Epithelial cell of esophagus (primary cell): ENCODE data around the gene RPTOR.
"Not testable (repeated sequence)": the region's sequence is repeated elsewhere in the genome, so short reads cannot be mapped to it uniquely, and the experiment has no call there.

Experiments used
- DNase-seq: peaks from one replicate; pipeline ENCODE4 v3.0.0; 2010; ENCODE audit warnings: low read depth
- H3K4me3 ChIP-seq: 2 replicates; pipeline ENCODE4 v1.5.1; 2011; ENCODE audit warnings: mild to moderate bottlenecking, low read length, control low read depth
- TF ChIP-seq, protein P1 (sequence below): IDR thresholded peaks from 2 replicates; pipeline ENCODE4 v1.5.1; 2011; ENCODE audit warnings: low read depth, mild to moderate bottlenecking, low read length, control low read depth, inconsistent platforms; ENCODE audit not compliant: insufficient read depth; ENCODE audit errors: missing control alignments

Gene RPTOR

GRCh38 chr17:80499961-80500665 lies 44.5 kb upstream of the RPTOR start:
- TF ChIP-seq, protein P1, sequence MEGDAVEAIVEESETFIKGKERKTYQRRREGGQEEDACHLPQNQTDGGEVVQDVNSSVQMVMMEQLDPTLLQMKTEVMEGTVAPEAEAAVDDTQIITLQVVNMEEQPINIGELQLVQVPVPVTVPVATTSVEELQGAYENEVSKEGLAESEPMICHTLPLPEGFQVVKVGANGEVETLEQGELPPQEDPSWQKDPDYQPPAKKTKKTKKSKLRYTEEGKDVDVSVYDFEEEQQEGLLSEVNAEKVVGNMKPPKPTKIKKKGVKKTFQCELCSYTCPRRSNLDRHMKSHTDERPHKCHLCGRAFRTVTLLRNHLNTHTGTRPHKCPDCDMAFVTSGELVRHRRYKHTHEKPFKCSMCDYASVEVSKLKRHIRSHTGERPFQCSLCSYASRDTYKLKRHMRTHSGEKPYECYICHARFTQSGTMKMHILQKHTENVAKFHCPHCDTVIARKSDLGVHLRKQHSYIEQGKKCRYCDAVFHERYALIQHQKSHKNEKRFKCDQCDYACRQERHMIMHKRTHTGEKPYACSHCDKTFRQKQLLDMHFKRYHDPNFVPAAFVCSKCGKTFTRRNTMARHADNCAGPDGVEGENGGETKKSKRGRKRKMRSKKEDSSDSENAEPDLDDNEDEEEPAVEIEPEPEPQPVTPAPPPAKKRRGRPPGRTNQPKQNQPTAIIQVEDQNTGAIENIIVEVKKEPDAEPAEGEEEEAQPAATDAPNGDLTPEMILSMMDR, result no peak
- no peak for DNase-seq
- H3K4me3 ChIP-seq, result no peak overlapping the region

GRCh38 chr17:80501741-80502577 lies 42.7 kb upstream of the RPTOR start:
- DNase-seq, result no peak
- no peak overlapping the region for H3K4me3 ChIP-seq
- TF ChIP-seq, protein P1, result no peak

- TF ChIP-seq, protein P1, result no peak
- H3K4me3 ChIP-seq, result no peak overlapping the region
- no peak for DNase-seq
Observed at GRCh38 chr17:80502578-80502877, 42.1 kb upstream of the RPTOR start.

GRCh38 chr17:80503031-80503430 lies 41.6 kb upstream of the RPTOR start:
- DNase-seq, result no peak
- TF ChIP-seq, protein P1, result no peak
- H3K4me3 ChIP-seq, result no peak overlapping the region

DNA sequence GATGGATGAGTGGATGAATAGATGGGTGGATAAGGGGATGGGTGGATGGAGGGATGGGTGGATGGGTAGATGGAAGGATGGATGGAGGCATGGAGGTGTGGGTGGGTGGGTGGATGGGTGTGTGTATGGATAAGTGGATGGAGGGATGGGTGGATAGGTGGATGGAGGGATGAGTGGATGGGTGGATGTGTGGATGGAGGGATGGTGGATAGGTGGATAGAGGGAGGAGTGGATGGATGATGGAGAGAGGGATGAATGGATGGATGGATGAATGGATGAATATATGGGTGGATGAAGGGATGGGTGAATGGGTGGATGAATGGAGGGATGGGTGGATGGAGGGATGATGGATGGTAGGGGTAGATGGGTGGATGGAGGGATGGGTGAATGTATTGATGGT lies 40.7 kb upstream of the RPTOR start:
- H3K4me3 ChIP-seq, result no peak overlapping the region
- TF ChIP-seq, protein P1, result no peak
- no peak for DNase-seq

DNA sequence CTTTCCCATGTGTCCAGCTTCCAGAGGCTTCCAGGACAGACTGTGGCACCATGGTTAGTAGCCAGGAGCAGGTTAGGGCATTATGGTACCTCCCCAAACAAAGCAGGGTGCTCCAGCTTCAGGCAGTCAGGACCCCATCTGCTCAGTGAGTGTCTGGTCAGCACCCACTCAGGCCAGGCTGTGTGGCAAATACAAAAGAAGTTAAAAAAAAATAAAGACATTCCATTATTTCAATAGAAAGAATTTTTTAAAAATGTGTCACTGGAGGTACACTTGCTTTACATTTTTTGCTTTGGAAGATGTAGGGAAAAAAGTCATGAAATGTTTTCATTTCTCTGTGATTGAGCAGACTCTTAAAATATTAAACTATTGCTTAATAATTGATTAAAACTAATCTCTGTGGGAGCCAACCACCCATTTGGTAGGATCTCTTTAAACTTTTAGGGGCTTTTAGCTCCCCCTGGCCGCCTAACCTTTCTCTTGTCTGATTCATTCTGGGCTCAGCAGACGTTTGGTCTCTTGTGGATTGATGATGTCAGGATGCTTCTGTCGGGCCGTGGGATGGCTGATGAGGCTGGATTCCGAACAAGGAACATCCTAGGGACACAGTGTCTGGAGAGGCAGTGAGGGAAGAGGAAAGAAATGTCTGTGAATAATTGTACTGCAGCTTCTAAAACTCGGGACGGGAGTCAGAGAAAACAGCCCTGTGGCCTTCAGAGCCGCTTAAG lies 39.8 kb upstream of the RPTOR start:
- no peak overlapping the region for H3K4me3 ChIP-seq
- DNase-seq, result no peak
- TF ChIP-seq, protein P1, result no peak

GRCh38 chr17:80507177-80507576 lies 37.5 kb upstream of the RPTOR start:
- not testable (repeated sequence) for H3K4me3 ChIP-seq
- peak; percentile 29 for DNase-seq
